Aortic smooth muscle cell (primary cell): ENCODE results near the gene LPAR1. TPM values are rescaled to one million over a fixed set of nuclear protein-coding genes. Genes with fewer than 3 reads are reported as not detected.

ENCODE experiments used
- total RNA-seq: library from RNA; depleted of rRNA; stranded (reverse); fragments of >200 nt; gene quantifications from 2 replicates; pipeline ENCODE4 v1.2.3, GENCODE V29; 2014

Gene LPAR1
- 39.8 and 77.4 TPM in 2 replicates for total RNA-seq

GRCh38 chr9:111038331-111039230 is at the start of gene LPAR1:
Gene LPAR1, minus strand, starts transcription at chr9:111038470. Its CDS starts 66,353 bp downstream, at chr9:110972117.

